ENCODE results near the gene MAU2.

Gene MAU2

DNA sequence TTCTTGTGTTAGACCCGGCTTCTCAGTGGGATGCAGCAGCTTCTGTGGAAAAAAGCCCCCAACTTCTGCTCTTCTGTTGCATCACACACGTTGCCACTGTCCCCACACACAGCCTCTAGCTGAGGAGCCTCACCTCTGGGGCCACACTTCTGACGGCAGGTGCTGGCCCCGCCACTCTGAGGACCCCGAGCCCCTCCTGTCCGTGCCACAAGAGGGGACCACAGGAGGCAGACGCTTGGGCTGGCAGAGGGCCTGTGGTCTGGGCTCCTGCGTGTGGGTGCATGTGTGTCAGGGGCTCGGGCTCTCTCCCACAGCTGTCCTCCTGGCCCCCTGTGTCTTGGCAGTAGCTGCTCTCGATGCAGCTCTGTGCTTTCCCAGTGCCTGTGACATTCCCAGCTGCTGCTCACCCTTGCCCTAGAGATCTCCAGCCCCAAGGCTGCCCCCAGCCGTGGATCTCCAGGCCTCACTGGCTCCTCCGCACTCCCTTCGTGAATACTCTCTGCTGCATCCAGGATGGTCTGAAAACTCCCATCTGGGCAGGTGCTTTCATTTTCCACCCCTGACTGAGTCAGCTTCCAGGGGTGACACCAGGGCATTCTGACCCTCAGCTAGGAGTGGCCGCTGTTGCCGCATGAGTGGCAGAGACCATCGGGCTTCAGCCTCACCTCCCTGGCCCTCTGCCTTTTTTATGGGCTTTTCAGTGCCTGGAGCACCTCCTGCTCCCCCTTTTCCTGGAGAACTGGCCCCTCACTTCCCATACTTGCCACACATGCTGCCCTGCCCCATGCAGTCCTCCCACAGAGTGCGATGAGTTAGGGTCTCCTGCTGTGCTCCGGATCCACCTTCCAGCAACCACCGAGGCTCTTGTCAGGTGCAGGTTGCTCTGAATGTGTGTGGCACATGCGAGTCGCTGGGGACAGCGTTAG lies 13.7 kb downstream of the MAU2 start:
- H3K27ac ChIP-seq (ENCODE audit: insufficient read depth, low read depth, low read length, poor library complexity, severe bottlenecking) = no peak overlapping the region
- peaks cover 30% of the 10 kb centered on the region for H3K36me3 ChIP-seq (ENCODE audit: control insufficient read depth, insufficient read depth, low read length)
- 92 to 93% methylated on average over 22 of the region's 22 CpGs for WGBS, 2 experiments

DNA sequence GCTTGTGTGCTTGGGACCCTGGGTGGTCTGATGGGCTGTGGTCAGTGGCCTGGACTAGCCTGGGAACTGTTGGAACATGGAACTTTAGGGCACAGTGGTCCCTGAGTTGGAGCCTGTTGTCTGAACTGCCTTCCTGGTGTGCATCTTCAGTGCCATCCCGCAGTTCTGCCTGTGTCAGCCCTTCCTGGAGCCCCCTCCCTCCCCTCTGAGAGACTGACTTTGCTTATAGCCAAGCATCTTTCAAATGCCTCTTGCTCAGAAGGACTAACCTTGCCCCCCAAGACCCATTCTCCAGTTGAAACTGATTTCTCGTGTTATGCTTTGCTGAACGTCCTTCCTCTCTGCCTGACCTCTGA lies 14.3 kb downstream of the MAU2 start:
- Histone ChIP-seq H3K9me3 (ENCODE audit: control insufficient read depth, low read length) (no peaks in the 10 kb centered on the region), H3K4me1 (ENCODE audit: control insufficient read depth, insufficient read depth, low read length) (no peaks in the 10 kb centered on the region), H3K27me3 (ENCODE audit: control insufficient read depth, insufficient read depth, low read length, poor library complexity, severe bottlenecking) (no peaks in the 10 kb centered on the region), H3K27ac (ENCODE audit: insufficient read depth, low read depth, low read length, poor library complexity, severe bottlenecking) (no peak overlapping the region), H3K36me3 (ENCODE audit: control insufficient read depth, insufficient read depth, low read length) (peaks cover 26% of the 10 kb centered on the region), H3K4me3 (ENCODE audit: insufficient read depth, low read depth, low read length) (no peak overlapping the region)
- 91 to 93% methylated on average over 3 of the region's 3 CpGs for WGBS, 2 experiments

More for the DNA sequence above, 13.7 kb downstream of the MAU2 start:
- H3K27me3 ChIP-seq (ENCODE audit: control insufficient read depth, insufficient read depth, low read length, poor library complexity, severe bottlenecking) = no peaks in the 10 kb centered on the region
- H3K9me3 ChIP-seq (ENCODE audit: control insufficient read depth, low read length) = no peaks in the 10 kb centered on the region
- no peak overlapping the region for H3K4me3 ChIP-seq (ENCODE audit: insufficient read depth, low read depth, low read length)
- H3K4me1 ChIP-seq (ENCODE audit: control insufficient read depth, insufficient read depth, low read length) = no peaks in the 10 kb centered on the region

DNA sequence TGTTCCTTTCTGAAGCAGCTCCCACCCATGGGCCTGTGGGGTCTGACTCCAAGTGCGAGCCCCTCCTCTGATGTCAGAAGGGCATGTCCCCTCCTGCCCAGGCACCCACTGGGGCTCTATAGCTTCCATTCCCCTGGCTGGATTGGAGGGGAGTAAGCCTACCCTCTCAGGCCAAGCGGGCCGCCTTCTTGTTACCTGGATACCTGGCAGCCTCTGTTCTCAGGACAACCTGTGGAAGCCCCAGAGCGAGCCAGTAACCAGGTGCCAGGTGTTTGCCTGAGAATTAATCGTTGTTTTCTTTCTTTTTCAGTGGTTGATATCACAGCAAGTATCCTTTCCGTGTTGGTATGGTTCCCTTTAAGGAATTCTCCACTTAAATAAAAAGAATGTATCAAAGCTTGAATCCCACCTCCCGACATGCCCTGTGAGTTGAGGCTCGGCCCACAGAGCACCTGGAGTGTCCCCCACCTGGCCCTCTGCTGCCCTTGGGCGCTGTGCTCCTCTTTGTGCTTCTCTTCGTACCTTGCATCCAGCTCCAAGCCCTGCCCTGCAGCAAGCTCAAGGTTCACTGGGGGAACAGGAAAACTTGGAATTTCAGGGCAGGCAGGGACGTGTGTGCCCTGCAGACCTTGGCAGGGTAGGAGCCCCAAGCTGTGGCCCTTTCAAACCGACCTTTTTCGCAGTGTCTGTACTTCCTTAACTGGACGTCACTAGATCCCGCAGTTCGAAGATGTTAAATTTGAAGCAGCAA lies 15.0 kb downstream of the MAU2 start:
- no peaks in the 10 kb centered on the region for H3K9me3 ChIP-seq (ENCODE audit: control insufficient read depth, low read length)
- no peak overlapping the region for H3K4me3 ChIP-seq (ENCODE audit: insufficient read depth, low read depth, low read length)
- no peaks in the 10 kb centered on the region for H3K4me1 ChIP-seq (ENCODE audit: control insufficient read depth, insufficient read depth, low read length)
- 89 to 90% methylated on average over 16 of the region's 16 CpGs for WGBS, 2 experiments
- H3K27me3 ChIP-seq (ENCODE audit: control insufficient read depth, insufficient read depth, low read length, poor library complexity, severe bottlenecking) = no peaks in the 10 kb centered on the region
- H3K27ac ChIP-seq (ENCODE audit: insufficient read depth, low read depth, low read length, poor library complexity, severe bottlenecking) = no peak overlapping the region
- peaks cover 26% of the 10 kb centered on the region for H3K36me3 ChIP-seq (ENCODE audit: control insufficient read depth, insufficient read depth, low read length)

DNA sequence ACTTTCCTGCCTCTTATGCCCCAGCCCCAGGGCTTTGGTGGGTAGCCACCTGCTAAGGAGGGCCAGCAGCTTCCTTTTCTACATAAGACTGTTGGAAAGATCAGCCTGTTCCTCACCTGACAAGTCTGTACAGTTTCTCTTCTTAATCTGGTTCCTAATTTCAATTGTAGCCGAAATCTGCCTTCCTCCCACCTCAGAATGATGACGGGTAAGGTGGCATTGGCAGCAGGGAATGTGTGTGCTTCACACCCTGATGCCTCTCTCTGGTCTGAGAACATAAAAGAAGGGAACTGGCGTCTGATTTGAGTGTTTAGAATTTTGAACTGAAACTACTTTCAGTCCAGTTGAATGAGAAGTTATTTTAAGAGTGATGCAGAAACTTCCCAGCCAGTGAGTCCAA lies 16.0 kb downstream of the MAU2 start:
- no peak overlapping the region for H3K4me3 ChIP-seq (ENCODE audit: insufficient read depth, low read depth, low read length)
- H3K4me1 ChIP-seq (ENCODE audit: control insufficient read depth, insufficient read depth, low read length) = no peaks in the 10 kb centered on the region
- no peaks in the 10 kb centered on the region for H3K27me3 ChIP-seq (ENCODE audit: control insufficient read depth, insufficient read depth, low read length, poor library complexity, severe bottlenecking)
- no peaks in the 10 kb centered on the region for H3K9me3 ChIP-seq (ENCODE audit: control insufficient read depth, low read length)
- H3K27ac ChIP-seq (ENCODE audit: insufficient read depth, low read depth, low read length, poor library complexity, severe bottlenecking) = no peak overlapping the region
- WGBS, 2 experiments = 62 to 67% methylated on average over 3 of the region's 3 CpGs
- H3K36me3 ChIP-seq (ENCODE audit: control insufficient read depth, insufficient read depth, low read length) = peaks cover 26% of the 10 kb centered on the region

DNA sequence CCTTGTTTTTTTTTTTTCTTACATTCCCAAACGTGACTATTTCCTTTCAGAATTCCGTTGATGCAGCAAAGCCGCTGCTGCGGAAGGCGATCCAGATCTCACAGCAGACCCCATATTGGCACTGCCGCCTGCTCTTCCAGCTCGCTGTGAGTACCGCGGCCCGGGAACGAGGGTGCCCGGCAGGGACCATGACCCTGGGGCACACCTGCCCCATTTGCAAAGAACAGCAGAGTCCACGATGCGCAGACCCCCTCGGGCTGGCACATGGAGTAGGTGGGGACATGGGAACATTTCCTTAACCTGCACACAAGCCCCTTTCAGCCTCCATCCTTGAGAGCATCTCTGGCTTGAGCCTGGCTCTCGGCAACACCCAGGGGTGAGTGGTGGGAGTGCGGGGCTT lies 16.5 kb downstream of the MAU2 start:
- WGBS, 2 experiments = 94 to 96% methylated on average over 17 of the region's 17 CpGs

DNA sequence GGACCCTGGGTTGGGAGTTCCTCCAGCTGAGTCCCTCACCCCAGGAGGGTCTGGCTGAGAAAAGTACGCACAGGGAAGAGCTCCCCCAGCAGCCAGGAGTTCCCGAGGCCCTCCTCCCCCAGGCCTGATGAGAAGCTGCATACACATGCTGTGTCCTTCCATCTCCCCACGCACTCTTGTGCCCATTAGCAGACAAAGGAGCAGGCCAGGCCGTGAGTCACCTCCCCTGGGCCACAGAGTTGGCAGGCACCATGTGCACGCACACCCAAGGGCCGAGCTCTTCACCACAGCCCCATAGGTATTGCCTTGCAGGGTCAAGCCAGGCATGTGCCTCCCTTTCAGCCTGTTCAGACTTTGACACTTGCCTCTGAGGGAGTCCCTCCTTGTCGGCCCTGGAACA lies 17.5 kb downstream of the MAU2 start:
- H3K27ac ChIP-seq (ENCODE audit: insufficient read depth, low read depth, low read length, poor library complexity, severe bottlenecking) = no peak overlapping the region
- WGBS, 2 experiments = 93 to 99% methylated on average over 7 of the region's 7 CpGs

More for the DNA sequence above, 16.5 kb downstream of the MAU2 start:
- no peak overlapping the region for H3K27ac ChIP-seq (ENCODE audit: insufficient read depth, low read depth, low read length, poor library complexity, severe bottlenecking)
- no peaks in the 10 kb centered on the region for H3K4me1 ChIP-seq (ENCODE audit: control insufficient read depth, insufficient read depth, low read length)
- H3K9me3 ChIP-seq (ENCODE audit: control insufficient read depth, low read length) = no peaks in the 10 kb centered on the region
- no peaks in the 10 kb centered on the region for H3K27me3 ChIP-seq (ENCODE audit: control insufficient read depth, insufficient read depth, low read length, poor library complexity, severe bottlenecking)
- H3K4me3 ChIP-seq (ENCODE audit: insufficient read depth, low read depth, low read length) = no peak overlapping the region
- H3K36me3 ChIP-seq (ENCODE audit: control insufficient read depth, insufficient read depth, low read length) = peaks cover 26% of the 10 kb centered on the region

DNA sequence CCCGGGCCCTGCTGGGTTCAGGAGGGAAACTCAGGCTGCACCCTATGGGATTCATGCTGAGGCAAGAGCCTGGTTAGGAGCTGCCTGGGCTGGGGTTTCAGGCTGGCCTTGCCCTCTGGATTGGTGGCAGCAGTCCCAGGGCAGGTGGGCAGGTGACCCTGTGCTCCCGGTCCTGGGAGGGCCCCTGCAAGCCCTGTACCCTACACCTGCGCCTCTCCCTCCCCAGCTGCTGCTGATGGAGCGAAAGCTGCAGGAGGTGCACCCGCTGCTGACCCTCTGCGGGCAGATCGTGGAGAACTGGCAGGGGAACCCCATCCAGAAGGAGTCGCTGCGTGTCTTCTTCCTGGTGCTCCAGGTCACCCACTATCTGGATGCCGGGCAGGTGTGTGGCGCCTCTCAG lies 20.4 kb downstream of the MAU2 start:
- 95 to 98% methylated on average over 11 of the region's 11 CpGs for WGBS, 2 experiments
- Histone ChIP-seq H3K27me3 (ENCODE audit: control insufficient read depth, insufficient read depth, low read length, poor library complexity, severe bottlenecking) (no peaks in the 10 kb centered on the region), H3K9me3 (ENCODE audit: control insufficient read depth, low read length) (no peaks in the 10 kb centered on the region), H3K36me3 (ENCODE audit: control insufficient read depth, insufficient read depth, low read length) (peaks cover 37% of the 10 kb centered on the region), H3K4me3 (ENCODE audit: insufficient read depth, low read depth, low read length) (no peak overlapping the region), H3K27ac (ENCODE audit: insufficient read depth, low read depth, low read length, poor library complexity, severe bottlenecking) (no peak overlapping the region), H3K4me1 (ENCODE audit: control insufficient read depth, insufficient read depth, low read length) (no peaks in the 10 kb centered on the region)

More for the DNA sequence above, 17.5 kb downstream of the MAU2 start:
- Histone ChIP-seq H3K36me3 (ENCODE audit: control insufficient read depth, insufficient read depth, low read length) (peaks cover 28% of the 10 kb centered on the region), H3K4me1 (ENCODE audit: control insufficient read depth, insufficient read depth, low read length) (no peaks in the 10 kb centered on the region), H3K4me3 (ENCODE audit: insufficient read depth, low read depth, low read length) (no peak overlapping the region), H3K9me3 (ENCODE audit: control insufficient read depth, low read length) (no peaks in the 10 kb centered on the region), H3K27me3 (ENCODE audit: control insufficient read depth, insufficient read depth, low read length, poor library complexity, severe bottlenecking) (no peaks in the 10 kb centered on the region)

DNA sequence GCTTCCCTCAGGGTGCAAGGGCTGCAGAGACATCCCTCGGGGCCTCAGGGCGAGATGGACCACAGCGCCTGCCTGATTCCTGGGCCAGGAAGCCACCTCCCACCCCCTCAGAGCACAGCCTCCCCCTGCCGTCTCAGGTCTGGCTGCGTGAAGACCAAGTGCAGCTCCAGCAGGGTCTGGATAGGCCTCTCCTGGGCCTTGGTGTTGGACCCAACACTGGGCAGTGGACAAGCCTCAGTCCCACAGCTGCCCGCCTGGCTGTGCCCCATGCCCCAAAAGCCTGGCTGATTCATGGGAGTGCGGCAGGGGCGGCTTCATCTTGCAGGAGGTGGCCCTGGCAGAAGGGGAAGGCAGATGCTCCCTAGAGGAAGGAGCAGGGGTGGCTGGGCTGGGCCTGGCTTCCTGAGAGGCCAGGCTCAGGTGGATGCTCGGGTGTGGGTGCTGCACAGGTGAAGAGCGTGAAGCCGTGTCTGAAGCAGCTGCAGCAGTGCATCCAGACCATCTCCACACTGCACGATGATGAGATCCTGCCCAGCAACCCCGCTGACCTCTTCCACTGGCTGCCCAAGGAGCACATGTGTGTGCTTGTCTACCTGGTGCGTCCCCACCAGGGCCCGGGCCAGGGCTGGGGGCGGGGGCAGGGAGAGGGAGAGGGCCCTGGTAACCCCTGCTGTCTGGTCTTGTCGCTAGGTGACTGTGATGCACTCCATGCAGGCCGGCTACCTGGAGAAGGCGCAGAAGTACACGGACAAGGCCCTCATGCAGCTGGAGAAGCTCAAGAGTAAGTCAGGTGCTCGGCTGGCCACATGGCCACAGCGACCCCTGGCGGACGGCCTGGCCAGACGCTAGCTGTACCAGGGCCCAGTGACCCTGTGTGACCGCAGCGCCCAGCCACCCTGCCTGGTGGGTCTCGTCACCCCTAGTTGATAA lies 21.7 kb downstream of the MAU2 start:
- H3K36me3 ChIP-seq (ENCODE audit: control insufficient read depth, insufficient read depth, low read length) = peaks cover 45% of the 10 kb centered on the region
- WGBS, 2 experiments = 68 to 69% methylated on average over 28 of the region's 28 CpGs
- H3K27me3 ChIP-seq (ENCODE audit: control insufficient read depth, insufficient read depth, low read length, poor library complexity, severe bottlenecking) = no peaks in the 10 kb centered on the region
- no peak overlapping the region for H3K4me3 ChIP-seq (ENCODE audit: insufficient read depth, low read depth, low read length)
- no peak overlapping the region for H3K27ac ChIP-seq (ENCODE audit: insufficient read depth, low read depth, low read length, poor library complexity, severe bottlenecking)
- H3K4me1 ChIP-seq (ENCODE audit: control insufficient read depth, insufficient read depth, low read length) = no peaks in the 10 kb centered on the region
- no peaks in the 10 kb centered on the region for H3K9me3 ChIP-seq (ENCODE audit: control insufficient read depth, low read length)

DNA sequence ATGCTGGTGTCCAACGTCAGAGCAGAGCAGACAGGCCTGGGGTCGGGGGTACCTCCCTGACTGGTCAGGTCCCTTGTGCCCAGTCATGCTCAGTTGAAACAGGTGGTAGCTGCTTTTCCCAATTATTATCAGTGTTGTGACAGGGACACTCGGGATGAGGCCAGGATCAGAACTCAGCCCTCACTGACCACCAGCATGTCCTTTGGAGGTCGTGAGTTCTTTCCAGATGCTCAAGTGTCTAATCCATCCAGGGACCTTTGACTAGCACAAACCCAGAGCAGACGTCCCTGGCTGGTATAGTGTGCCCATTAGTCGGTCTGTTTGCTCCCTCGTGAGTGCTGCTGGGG lies 22.4 kb downstream of the MAU2 start:
- no peaks in the 10 kb centered on the region for H3K9me3 ChIP-seq (ENCODE audit: control insufficient read depth, low read length)
- H3K27me3 ChIP-seq (ENCODE audit: control insufficient read depth, insufficient read depth, low read length, poor library complexity, severe bottlenecking) = no peaks in the 10 kb centered on the region
- no peak overlapping the region for H3K27ac ChIP-seq (ENCODE audit: insufficient read depth, low read depth, low read length, poor library complexity, severe bottlenecking)
- 70 to 72% methylated on average over 7 of the region's 7 CpGs for WGBS, 2 experiments
- peaks cover 39% of the 10 kb centered on the region for H3K36me3 ChIP-seq (ENCODE audit: control insufficient read depth, insufficient read depth, low read length)
- no peak overlapping the region for H3K4me3 ChIP-seq (ENCODE audit: insufficient read depth, low read depth, low read length)
- no peaks in the 10 kb centered on the region for H3K4me1 ChIP-seq (ENCODE audit: control insufficient read depth, insufficient read depth, low read length)

All from ectodermal cell (in vitro differentiated cells).